WTC11 (cell line): ENCODE data around the gene PSMD14. TPM values are rescaled to one million over a fixed set of nuclear protein-coding genes. Genes with fewer than 3 reads are reported as not detected.

Experiments
- ATAC-seq: fragments of 200-7000 bp; cut with Tn5 transposase; 2 replicates; pipeline ENCODE4 v1.10.0; 2021; ENCODE audit warnings: mild to moderate bottlenecking, moderate library complexity
- CTCF ChIA-PET: fragments of 300-600 bp; sonication (Branson Sonifier 250); formaldehyde crosslinking; loops from one replicate; lab custom pipeline; 2021; ENCODE audit warnings: antibody characterized with exemption; lab: Charles Lee
- POLR2A ChIA-PET: fragments of 350-600 bp; sonication (Branson Sonifier 250); formaldehyde crosslinking; loops from one replicate; lab custom pipeline; 2021; ENCODE audit warnings: antibody characterized with exemption; lab: Charles Lee
- DNase-seq: peaks from one replicate; pipeline ENCODE4 v3.0.0; 2021; ENCODE audit warnings: low spot score
- H3K27ac Mint-ChIP-seq: 2 replicates; pipeline ENCODE4 v1.8.0; 2021; ENCODE audit warnings: mixed read lengths
- H3K27me3 Mint-ChIP-seq: 2 replicates; pipeline ENCODE4 v1.8.0; 2021; ENCODE audit warnings: low read depth, mild to moderate bottlenecking, moderate library complexity, mixed read lengths
- H3K36me3 Mint-ChIP-seq: 2 replicates; pipeline ENCODE4 v1.8.0; 2021; ENCODE audit warnings: mixed read lengths
- H3K4me1 Mint-ChIP-seq: 2 replicates; pipeline ENCODE4 v1.8.0; 2022; ENCODE audit warnings: mixed read lengths
- H3K4me3 Mint-ChIP-seq: 2 replicates; pipeline ENCODE4 v1.8.0; 2021; ENCODE audit warnings: mild to moderate bottlenecking, moderate library complexity, mixed read lengths
- H3K9me3 Mint-ChIP-seq: 2 replicates; pipeline ENCODE4 v1.8.0; 2021; ENCODE audit warnings: mixed read lengths
- AR ChIP-seq: fragments of 250-450 bp; sonication (Bioruptor Pico); IDR thresholded peaks from 2 replicates; pipeline ENCODE4 v1.9.0; 2021; ENCODE audit warnings: mild to moderate bottlenecking
- ATF3 ChIP-seq: sonication (generic); formaldehyde crosslinking; conservative IDR thresholded peaks from 2 replicates; pipeline ENCODE4 v1.8.1; 2022; ENCODE audit warnings: mild to moderate bottlenecking, missing genetic modification reagents
- E2F5 ChIP-seq: sonication (generic); formaldehyde crosslinking; IDR thresholded peaks from 2 replicates; pipeline ENCODE4 v1.8.1; 2022; ENCODE audit warnings: mild to moderate bottlenecking, moderate library complexity, missing genetic modification reagents
- ELF4 ChIP-seq: sonication (generic); formaldehyde crosslinking; IDR thresholded peaks from 2 replicates; pipeline ENCODE4 v1.8.1; 2022; ENCODE audit warnings: low read depth, mild to moderate bottlenecking, moderate library complexity, missing genetic modification reagents
- EMX1 ChIP-seq: fragments of 250-450 bp; sonication (Bioruptor Pico); IDR thresholded peaks from 2 replicates; pipeline ENCODE4 v1.8.0; 2021; ENCODE audit warnings: mild to moderate bottlenecking
- JAZF1 ChIP-seq: fragments of 250-450 bp; sonication (Bioruptor Pico); IDR thresholded peaks from 2 replicates; pipeline ENCODE4 v1.9.0; 2021; ENCODE audit warnings: moderate library complexity, mild to moderate bottlenecking, inconsistent platforms
- NFE2L1 ChIP-seq: sonication (generic); formaldehyde crosslinking; IDR thresholded peaks from 2 replicates; pipeline ENCODE4 v1.8.1; 2023; ENCODE audit warnings: missing genetic modification reagents
- NR1H2 ChIP-seq: sonication (generic); formaldehyde crosslinking; IDR thresholded peaks from 2 replicates; pipeline ENCODE4 v1.9.0; 2021; ENCODE audit warnings: mild to moderate bottlenecking, moderate library complexity, missing genetic modification reagents
- OVOL2 ChIP-seq: fragments of 250-450 bp; sonication (Bioruptor Pico); IDR thresholded peaks from 2 replicates; pipeline ENCODE4 v1.9.0; 2021; ENCODE audit warnings: mild to moderate bottlenecking, borderline replicate concordance
- RELA ChIP-seq: sonication (generic); formaldehyde crosslinking; IDR thresholded peaks from 2 replicates; pipeline ENCODE4 v1.8.1; 2022; ENCODE audit warnings: missing genetic modification reagents, mild to moderate bottlenecking, borderline replicate concordance
- RORB ChIP-seq: fragments of 250-450 bp; sonication (Bioruptor Pico); IDR thresholded peaks from 2 replicates; pipeline ENCODE4 v1.9.0; 2021; ENCODE audit warnings: mild to moderate bottlenecking
- SOX15 ChIP-seq: fragments of 250-450 bp; sonication (Bioruptor Pico); IDR thresholded peaks from 2 replicates; pipeline ENCODE4 v1.9.0; 2021; ENCODE audit warnings: mild to moderate bottlenecking
- TP53 ChIP-seq: sonication (generic); formaldehyde crosslinking; IDR thresholded peaks from 2 replicates; pipeline ENCODE4 v1.8.1; 2023; ENCODE audit warnings: mild to moderate bottlenecking, missing genetic modification reagents
- USF1 ChIP-seq: sonication (generic); formaldehyde crosslinking; IDR thresholded peaks from 2 replicates; pipeline ENCODE4 v1.8.0; 2022; ENCODE audit warnings: mild to moderate bottlenecking, missing genetic modification reagents
- USF2 ChIP-seq: sonication (generic); formaldehyde crosslinking; IDR thresholded peaks from 2 replicates; pipeline ENCODE4 v1.8.1; 2023; ENCODE audit warnings: mild to moderate bottlenecking, missing genetic modification reagents, moderate library complexity
- ZBTB43 ChIP-seq: sonication (generic); formaldehyde crosslinking; IDR thresholded peaks from 2 replicates; pipeline ENCODE4 v1.8.1; 2023; ENCODE audit warnings: mild to moderate bottlenecking, missing genetic modification reagents
- ZNF138 ChIP-seq: sonication (generic); formaldehyde crosslinking; conservative IDR thresholded peaks from 2 replicates; pipeline ENCODE4 v1.8.1; 2022; ENCODE audit warnings: mild to moderate bottlenecking, moderate library complexity, missing genetic modification reagents
- ZNF532 ChIP-seq: fragments of 250-450 bp; sonication (Bioruptor Pico); IDR thresholded peaks from 2 replicates; pipeline ENCODE4 v1.9.0; 2021; ENCODE audit warnings: mild to moderate bottlenecking, borderline replicate concordance
- total RNA-seq: library from RNA; stranded (reverse); gene quantifications from 3 replicates; pipeline ENCODE4 v1.2.3, GENCODE V29; 2021

Gene PSMD14
- total RNA-seq, 1 experiment from 2014 or later = 80.5 TPM

GRCh38 chr2:161419638-161420190 is 111.5 kb downstream of the PSMD14 start:
- Mint-ChIP-seq H3K9me3 (no peaks in the 10 kb centered on the region), H3K4me1 (peaks cover 64% of the 10 kb centered on the region), H3K27ac (no peak overlapping the region), H3K4me3 (peak overlapping the region; percentile 77), H3K36me3 (no peaks in the 10 kb centered on the region; the same call in 1 of the 2 replicates), H3K27me3 (peaks cover 99% of the 10 kb centered on the region)
- ChIA-PET POLR2A (no interaction called here), CTCF (no interaction called here)
- TF ChIP-seq JAZF1 (CRISPR knock-in tag) (no peak), ATF3 (CRISPR knock-in tag) (no peak), ZBTB43 (CRISPR knock-in tag) (no peak), NFE2L1 (CRISPR knock-in tag) (no peak), ZNF532 (CRISPR knock-in tag) (no peak)
- ATAC-seq (no peak), DNase-seq (no peak)

GRCh38 chr2:161420406-161421074 is 112.3 kb downstream of the PSMD14 start:
- H3K9me3 Mint-ChIP-seq = no peaks in the 10 kb centered on the region
- H3K4me3 Mint-ChIP-seq = no peak overlapping the region; the same call in 1 of the 2 replicates
- H3K4me1 Mint-ChIP-seq = peaks cover 59% of the 10 kb centered on the region
- peaks cover 99% of the 10 kb centered on the region for H3K27me3 Mint-ChIP-seq
- CTCF ChIA-PET = no interaction called here
- no peak for DNase-seq
- no peak overlapping the region for H3K27ac Mint-ChIP-seq
- POLR2A ChIA-PET = interaction anchor here (0.6 kb wide), 1 partner anchor 112 kb away, joined by 3 read pairs; the partner anchor contains the start of gene PSMD14
- no peaks in the 10 kb centered on the region; the same call in 1 of the 2 replicates for H3K36me3 Mint-ChIP-seq
- ATAC-seq = no peak
- TF ChIP-seq USF1 (CRISPR knock-in tag) = no peak
- no peak for TF ChIP-seq TP53 (CRISPR knock-in tag)
- no peak for TF ChIP-seq NR1H2 (CRISPR knock-in tag)
- TF ChIP-seq EMX1 = no peak
- TF ChIP-seq RELA = no peak
- no peak for TF ChIP-seq E2F5 (CRISPR knock-in tag)
- no peak for TF ChIP-seq AR (CRISPR knock-in tag)
- no peak for TF ChIP-seq ZNF138 (CRISPR knock-in tag)
- TF ChIP-seq OVOL2 = no peak
- no peak for TF ChIP-seq ATF3 (CRISPR knock-in tag)
- no peak for TF ChIP-seq SOX15 (CRISPR knock-in tag)
- TF ChIP-seq RORB = no peak
- no peak for TF ChIP-seq USF2 (CRISPR knock-in tag)
- TF ChIP-seq NFE2L1 (CRISPR knock-in tag) = no peak
- no peak for TF ChIP-seq ELF4 (CRISPR knock-in tag)
